Stimulated activated naive CD8-positive, alpha-beta T cell treated with anti-CD3 and anti-CD28 coated beads, Interleukin-15, Interleukin-2, amounts not matched to agents 100 ng/mL and 50 ng/mL, for 24 hours (primary cell): ENCODE measurements around the gene PRKACA.
"Not testable (repeated sequence)": the region's sequence is repeated elsewhere in the genome, so short reads cannot be mapped to it uniquely, and the experiment has no call there.

Source experiments
- H3K27ac Mint-ChIP-seq: one replicate; pipeline ENCODE4 v1.8.0; 2021; ENCODE audit warnings: mild to moderate bottlenecking, mixed read lengths
- H3K27me3 Mint-ChIP-seq: one replicate; pipeline ENCODE4 v1.8.0; 2021; ENCODE audit warnings: mixed read lengths
- H3K36me3 Mint-ChIP-seq: one replicate; pipeline ENCODE4 v1.8.0; 2021; ENCODE audit warnings: low read depth, mixed read lengths
- H3K4me1 Mint-ChIP-seq: one replicate; pipeline ENCODE4 v1.8.0; 2021; ENCODE audit warnings: low read depth, mixed read lengths
- H3K4me3 Mint-ChIP-seq: one replicate; pipeline ENCODE4 v1.8.0; 2021; ENCODE audit warnings: mild to moderate bottlenecking, mixed read lengths
- H3K9me3 Mint-ChIP-seq: one replicate; pipeline ENCODE4 v1.8.0; 2021; ENCODE audit warnings: mixed read lengths

Gene PRKACA

DNA sequence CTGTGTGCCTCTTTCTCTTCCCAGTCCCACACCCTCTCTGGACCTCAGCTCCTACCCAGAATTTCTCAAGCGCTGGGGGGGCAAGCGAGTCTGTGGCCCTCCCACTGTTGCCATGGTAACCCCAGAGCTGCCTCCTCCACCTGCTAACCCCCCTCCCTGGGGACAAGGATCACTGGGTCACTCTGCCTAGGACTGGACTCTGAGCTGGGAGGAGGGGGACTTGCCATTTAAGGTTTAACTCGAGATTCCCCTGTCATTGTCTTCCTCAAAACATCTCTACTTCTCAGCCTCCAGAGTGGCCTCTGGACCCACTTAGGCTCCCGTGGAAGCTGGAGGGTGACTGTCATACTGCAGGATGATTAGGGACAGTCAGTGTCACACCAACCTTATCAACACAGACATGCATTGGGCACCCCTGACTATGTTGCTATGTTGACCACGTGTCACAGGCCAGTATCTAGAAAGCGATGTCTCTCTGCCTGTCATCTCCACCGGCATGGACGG is 57.9 kb downstream of the PRKACA start:
- no peaks in the 10 kb centered on the region for H3K9me3 Mint-ChIP-seq
- H3K4me1 Mint-ChIP-seq, result peaks cover 12% of the 10 kb centered on the region
- H3K4me3 Mint-ChIP-seq, result no peak overlapping the region
- H3K36me3 Mint-ChIP-seq, result no peaks in the 10 kb centered on the region
- peaks cover 42% of the 10 kb centered on the region for H3K27me3 Mint-ChIP-seq
- H3K27ac Mint-ChIP-seq, result no peak overlapping the region

DNA sequence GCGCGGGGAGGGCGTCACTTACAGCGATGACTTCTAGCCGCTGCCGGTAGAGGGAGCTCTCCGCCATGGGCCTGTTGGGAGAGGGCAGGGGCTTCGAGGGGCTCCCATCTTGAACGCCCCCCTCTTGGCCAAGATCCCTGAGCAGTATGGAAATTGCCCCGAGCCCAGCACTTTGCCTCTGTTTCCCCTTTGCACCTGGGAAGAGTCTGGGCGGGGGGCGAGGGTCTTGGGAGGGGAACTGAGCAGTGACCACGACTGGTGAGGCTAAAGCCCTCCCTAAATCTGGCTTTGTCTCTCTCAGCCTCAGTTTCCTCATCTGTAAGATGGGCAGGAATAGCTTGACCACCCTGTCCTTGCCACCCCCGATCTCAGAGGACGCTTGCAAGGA is 58.5 kb downstream of the PRKACA start:
- H3K9me3 Mint-ChIP-seq, result no peaks in the 10 kb centered on the region
- H3K4me3 Mint-ChIP-seq, result no peak overlapping the region
- peaks cover 42% of the 10 kb centered on the region for H3K27me3 Mint-ChIP-seq
- H3K4me1 Mint-ChIP-seq, result peaks cover 12% of the 10 kb centered on the region
- H3K27ac Mint-ChIP-seq, result no peak overlapping the region
- H3K36me3 Mint-ChIP-seq, result no peaks in the 10 kb centered on the region

DNA sequence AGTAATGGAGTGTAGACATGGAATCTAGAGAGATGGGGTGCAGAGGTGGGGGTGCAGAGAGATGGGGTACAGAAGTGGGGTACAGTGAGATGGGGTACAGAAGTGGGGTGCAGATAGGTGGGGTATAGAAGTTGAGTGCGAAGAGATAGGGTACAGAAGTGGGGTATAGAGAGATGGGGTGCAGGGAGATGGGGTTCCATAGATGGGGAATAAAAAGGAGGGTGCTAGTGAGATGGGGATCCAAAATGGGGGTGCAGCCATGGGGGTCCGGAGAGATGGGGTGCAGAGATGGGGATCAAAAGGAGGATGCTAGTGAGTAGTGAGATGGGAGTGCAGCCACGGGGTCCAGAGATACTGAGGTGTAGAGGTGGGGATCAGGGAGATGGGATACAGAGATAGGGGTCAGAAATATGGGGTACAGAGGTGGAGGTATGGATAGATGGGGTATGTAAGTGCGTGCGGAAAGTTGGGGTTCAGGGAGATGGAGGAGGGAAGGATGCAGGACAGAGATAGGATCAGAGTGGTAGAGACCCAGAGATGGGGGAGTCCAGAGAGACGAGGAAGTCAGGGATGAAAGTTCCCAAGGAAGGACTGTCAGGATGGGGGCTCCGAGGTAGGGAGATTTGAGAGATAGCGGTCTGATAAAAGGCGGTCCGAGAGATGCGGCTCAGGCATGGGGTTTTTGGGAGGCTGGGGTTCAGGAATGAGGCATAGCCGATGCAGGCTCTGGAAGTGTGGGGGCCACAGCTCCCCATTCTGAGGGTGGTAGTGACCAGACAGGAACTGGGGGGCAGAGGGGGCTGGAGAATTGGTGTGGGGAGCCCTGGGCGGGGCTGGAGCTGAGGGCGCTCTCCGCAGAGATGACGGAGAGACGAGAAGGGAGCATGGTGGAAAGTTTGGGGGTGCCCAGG is 59.1 kb downstream of the PRKACA start:
- H3K27me3 Mint-ChIP-seq, result peaks cover 42% of the 10 kb centered on the region
- H3K9me3 Mint-ChIP-seq, result no peaks in the 10 kb centered on the region
- no peaks in the 10 kb centered on the region for H3K36me3 Mint-ChIP-seq
- peak overlapping the region; percentile 8 for H3K4me3 Mint-ChIP-seq
- H3K4me1 Mint-ChIP-seq, result peaks cover 12% of the 10 kb centered on the region
- peak overlapping the region; percentile 31 for H3K27ac Mint-ChIP-seq

DNA sequence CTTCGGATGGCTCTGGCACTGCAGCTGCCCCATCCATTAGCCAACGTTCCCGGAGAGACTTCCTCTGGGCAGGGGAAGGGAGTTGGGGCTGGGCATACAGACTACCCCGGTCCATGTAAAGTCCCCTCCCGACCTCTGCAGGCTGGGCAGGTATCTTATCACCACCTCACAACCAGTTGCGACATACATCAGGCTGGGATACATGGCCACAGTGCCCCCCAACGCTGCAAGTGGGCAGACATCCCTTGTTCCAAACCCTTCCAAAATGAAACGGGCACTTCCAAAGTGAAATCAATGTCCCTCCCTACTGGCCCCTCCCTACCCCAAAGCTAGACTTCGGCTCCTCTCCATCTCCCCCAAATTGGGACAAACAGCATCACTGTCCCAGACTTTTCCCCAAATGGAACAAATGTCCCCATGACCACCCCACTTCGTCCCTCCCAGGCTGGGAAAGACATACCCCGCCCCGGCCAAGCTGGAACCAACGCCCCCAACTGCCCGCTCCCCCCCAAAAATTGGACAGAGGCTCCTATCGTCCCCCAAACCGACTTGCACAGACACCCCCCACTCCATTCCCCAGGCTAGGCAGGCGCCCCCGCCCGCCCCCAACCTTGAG is 60.7 kb downstream of the PRKACA start:
- Mint-ChIP-seq H3K36me3 (peaks cover 15% of the 10 kb centered on the region), H3K27ac (no peak overlapping the region), H3K9me3 (no peaks in the 10 kb centered on the region), H3K4me1 (peaks cover 12% of the 10 kb centered on the region), H3K4me3 (no peak overlapping the region), H3K27me3 (peaks cover 42% of the 10 kb centered on the region)

DNA sequence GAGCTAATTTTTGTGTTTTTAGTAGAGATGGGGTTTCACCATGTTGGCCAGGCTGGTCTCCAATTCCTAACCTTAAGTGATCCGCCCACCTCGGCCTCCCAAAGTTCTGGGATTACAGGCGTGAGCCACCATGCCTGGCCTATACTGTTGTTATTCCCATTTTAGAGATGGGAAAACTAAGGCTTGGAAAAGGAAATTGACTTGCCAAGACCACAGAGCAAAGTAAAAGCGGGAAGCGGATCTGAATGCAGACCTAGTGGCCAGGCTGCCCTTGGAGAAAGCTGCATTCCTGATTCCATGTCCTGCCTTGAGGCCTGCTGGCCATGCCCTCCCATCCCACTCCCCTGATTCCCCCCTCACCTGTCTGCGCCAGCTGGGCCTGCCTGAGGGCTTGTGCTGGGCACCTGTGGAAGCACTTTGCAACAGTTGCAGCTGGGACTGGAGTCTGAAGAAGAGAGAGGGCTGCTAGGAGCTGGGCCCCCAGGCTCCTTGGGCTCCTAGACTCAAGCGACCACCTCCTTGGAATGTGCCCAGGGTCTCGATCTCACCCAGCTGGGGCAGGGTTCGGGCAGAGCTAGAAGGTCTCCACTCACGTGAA is 61.4 kb downstream of the PRKACA start:
- peaks cover 19% of the 10 kb centered on the region for H3K36me3 Mint-ChIP-seq
- H3K4me3 Mint-ChIP-seq, result no peak overlapping the region
- H3K27me3 Mint-ChIP-seq, result peaks cover 39% of the 10 kb centered on the region
- H3K27ac Mint-ChIP-seq, result no peak overlapping the region
- peaks cover 12% of the 10 kb centered on the region for H3K4me1 Mint-ChIP-seq
- H3K9me3 Mint-ChIP-seq, result no peaks in the 10 kb centered on the region

DNA sequence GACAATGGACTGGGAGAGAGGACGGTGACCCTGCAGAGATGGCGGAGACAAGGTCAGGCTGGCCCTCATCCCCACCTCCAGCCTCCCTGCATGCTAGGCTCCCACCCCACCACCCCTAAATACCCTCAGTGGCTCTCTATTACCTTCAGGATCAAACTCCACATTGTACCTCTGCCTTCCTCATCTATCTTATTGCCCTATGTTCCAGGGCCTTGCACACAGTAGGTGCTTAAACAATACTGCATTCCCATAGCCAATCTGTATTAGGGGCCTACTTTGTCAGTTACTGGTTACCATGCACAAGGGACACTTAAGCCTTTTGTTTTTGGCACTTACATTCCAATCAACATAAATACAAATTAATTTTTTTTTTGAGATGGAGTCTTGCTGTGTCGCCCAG is 62.2 kb downstream of the PRKACA start:
- peaks cover 22% of the 10 kb centered on the region for H3K36me3 Mint-ChIP-seq
- peaks cover 34% of the 10 kb centered on the region for H3K27me3 Mint-ChIP-seq
- H3K9me3 Mint-ChIP-seq, result no peaks in the 10 kb centered on the region
- H3K4me1 Mint-ChIP-seq, result peaks cover 12% of the 10 kb centered on the region
- H3K27ac Mint-ChIP-seq, result no peak overlapping the region
- H3K4me3 Mint-ChIP-seq, result no peak overlapping the region

DNA sequence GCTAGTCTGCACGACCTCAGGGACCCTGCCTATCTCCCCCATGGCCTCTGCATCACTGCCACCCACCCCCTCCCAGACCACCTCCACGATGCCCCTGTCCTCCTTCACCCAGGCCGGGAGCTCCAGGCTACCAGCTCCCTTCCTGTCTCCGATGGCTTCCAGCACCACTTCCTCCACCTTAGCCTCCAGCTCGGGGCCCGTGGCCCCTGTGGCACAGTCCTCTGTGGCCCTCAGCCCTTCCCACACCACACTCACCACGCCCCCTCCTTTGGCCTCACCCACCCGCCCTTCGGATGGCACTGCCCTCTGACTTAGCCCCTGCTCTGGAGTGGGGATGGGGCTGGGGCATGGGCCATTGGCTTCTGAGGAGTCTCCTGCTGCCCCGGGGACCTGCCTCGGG is 62.8 kb downstream of the PRKACA start:
- H3K4me1 Mint-ChIP-seq, result peaks cover 12% of the 10 kb centered on the region
- H3K27me3 Mint-ChIP-seq, result peaks cover 29% of the 10 kb centered on the region
- no peak overlapping the region for H3K27ac Mint-ChIP-seq
- H3K9me3 Mint-ChIP-seq, result no peaks in the 10 kb centered on the region
- H3K4me3 Mint-ChIP-seq, result no peak overlapping the region
- peaks cover 28% of the 10 kb centered on the region for H3K36me3 Mint-ChIP-seq

DNA sequence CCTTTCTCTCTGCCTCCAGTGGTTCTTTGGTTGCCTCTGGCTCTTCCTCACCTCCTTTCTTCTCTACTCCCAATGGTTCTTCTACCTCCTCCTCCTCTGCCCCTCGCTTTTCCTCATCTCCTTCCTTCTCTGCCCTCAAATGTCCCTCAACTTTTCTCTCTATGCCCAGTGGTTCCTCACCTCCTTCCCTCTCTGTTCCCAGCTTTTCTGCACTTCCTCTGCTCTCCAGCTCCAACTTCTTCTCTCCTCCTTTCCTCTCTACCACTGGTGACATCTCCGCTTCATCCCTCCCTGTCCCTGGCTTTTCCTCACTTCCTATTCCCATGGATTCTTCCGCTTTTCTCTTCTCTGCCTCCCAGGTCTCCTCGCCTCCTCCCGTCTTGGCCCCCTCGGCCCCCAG is 63.5 kb downstream of the PRKACA start:
- H3K4me3 Mint-ChIP-seq, result no peak overlapping the region
- H3K36me3 Mint-ChIP-seq, result peaks cover 31% of the 10 kb centered on the region
- H3K27ac Mint-ChIP-seq, result no peak overlapping the region

DNA sequence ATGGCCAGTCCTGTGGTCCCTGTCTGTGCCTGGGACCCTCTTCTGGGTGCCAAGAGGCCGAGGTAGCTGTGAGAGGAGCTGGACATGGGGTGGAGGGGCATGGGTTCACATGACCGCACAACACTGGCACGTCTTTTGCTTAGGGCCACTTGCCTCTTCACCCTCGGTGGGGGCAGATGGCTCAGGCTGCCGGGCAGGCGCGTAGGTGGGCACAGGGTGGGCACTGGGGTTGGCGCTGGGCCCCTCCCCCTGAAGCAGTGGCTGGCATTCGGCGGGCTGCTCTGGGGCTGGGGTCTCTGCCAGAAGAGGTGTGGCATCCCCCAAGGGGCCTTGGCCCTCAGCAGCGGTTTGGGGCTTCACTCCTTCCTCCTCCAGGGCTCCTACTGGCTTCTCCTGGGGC is 64.1 kb downstream of the PRKACA start:
- Mint-ChIP-seq H3K4me1 (peaks cover 7% of the 10 kb centered on the region), H3K27ac (no peak overlapping the region), H3K4me3 (no peak overlapping the region), H3K9me3 (no peaks in the 10 kb centered on the region), H3K27me3 (peaks cover 18% of the 10 kb centered on the region), H3K36me3 (peaks cover 37% of the 10 kb centered on the region)

More for the DNA sequence above, 63.5 kb downstream of the PRKACA start:
- no peaks in the 10 kb centered on the region for H3K9me3 Mint-ChIP-seq
- H3K27me3 Mint-ChIP-seq, result peaks cover 24% of the 10 kb centered on the region
- H3K4me1 Mint-ChIP-seq, result peaks cover 10% of the 10 kb centered on the region

DNA sequence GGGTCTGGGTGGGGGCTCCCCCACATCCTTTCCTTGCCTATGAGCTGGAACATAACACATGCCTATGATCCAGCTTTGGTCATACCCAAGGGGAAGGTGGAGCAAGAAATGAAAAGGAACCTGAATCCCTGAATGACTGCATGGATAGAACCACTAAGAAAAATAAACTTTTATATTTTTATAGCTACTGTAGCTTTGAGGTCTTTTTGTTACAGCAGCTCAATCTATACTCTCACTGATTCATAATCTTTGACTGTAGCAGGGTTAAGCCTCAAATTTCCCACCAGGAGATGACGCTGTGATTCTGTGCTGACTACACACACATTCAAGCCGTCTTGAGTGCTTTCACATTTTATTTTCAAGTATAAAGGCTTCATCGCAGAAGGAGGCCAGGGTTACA is 64.5 kb downstream of the PRKACA start:
- Mint-ChIP-seq H3K9me3 (no peaks in the 10 kb centered on the region), H3K27me3 (peaks cover 13% of the 10 kb centered on the region), H3K4me1 (peaks cover 7% of the 10 kb centered on the region), H3K4me3 (no peak overlapping the region), H3K27ac (no peak overlapping the region), H3K36me3 (peaks cover 42% of the 10 kb centered on the region)

DNA sequence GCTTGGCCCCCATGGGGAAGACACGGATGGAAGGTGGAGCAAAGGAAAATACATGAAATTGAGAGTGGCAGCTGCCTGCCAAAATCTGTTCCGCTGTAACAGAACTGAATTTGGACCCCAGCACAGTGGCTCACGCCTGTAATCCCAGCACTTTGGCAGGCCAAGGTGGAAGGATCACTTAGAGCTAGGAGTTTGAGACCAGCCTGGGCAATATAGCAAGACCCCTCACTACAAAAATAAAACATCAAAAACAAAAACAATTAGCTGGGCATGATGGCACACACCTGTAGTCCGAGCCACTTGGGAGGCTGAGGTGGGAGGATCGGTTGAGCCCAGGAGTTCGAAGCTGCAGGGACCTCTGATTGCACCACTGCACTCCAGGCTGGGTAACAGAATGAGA is 65.1 kb downstream of the PRKACA start:
- no peak overlapping the region for H3K4me3 Mint-ChIP-seq

DNA sequence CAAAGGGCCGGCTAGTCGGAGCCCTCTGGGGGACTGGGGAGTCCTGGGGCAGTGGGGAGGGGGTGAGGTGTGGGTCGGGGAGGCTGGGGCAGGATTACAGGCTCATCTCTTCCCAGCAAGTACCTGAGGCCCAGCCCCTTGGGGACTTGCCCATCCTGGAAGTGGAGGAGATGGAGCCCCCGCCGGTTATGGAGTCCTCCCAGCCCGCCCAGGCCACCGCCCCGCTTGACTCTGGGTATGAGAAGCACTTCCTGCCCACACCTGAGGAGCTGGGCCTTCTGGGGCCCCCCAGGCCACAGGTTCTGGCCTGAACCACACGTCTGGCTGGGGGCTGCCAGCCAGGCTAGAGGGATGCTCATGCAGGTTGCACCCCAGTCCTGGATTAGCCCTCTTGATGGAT is 65.6 kb downstream of the PRKACA start:
- Mint-ChIP-seq H3K27ac (peak overlapping the region; percentile 42), H3K36me3 (peaks cover 48% of the 10 kb centered on the region), H3K4me3 (no peak overlapping the region)

More for the DNA sequence above, 65.1 kb downstream of the PRKACA start:
- Mint-ChIP-seq H3K36me3 (peaks cover 43% of the 10 kb centered on the region), H3K9me3 (no peaks in the 10 kb centered on the region), H3K27ac (peak overlapping the region; percentile 42), H3K27me3 (peaks cover 10% of the 10 kb centered on the region), H3K4me1 (peaks cover 7% of the 10 kb centered on the region)

DNA sequence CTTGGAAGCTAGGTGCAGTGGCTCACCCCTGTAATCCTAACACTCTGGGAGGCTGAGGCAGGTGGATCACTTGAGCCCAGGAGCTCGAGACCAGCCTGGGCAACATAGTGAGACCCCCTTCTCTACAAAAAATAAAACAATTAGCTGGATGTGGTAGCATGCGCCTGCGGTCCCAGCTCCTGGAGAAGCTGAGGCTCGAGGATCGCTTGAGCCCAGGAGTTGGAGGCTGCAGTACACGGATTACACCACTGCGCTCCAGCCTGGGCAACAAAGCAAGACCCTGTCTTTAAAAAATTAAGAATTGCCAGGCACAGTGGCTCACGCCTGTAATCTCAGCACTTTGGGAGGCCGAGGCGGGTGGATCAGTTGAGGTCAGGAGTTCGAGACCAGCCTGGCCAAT is 66.6 kb downstream of the PRKACA start:
- H3K9me3 Mint-ChIP-seq, H3K27ac Mint-ChIP-seq, H3K4me1 Mint-ChIP-seq, H3K27me3 Mint-ChIP-seq, H3K4me3 Mint-ChIP-seq: not testable (repeated sequence)
- H3K36me3 Mint-ChIP-seq, result peaks cover 56% of the 10 kb centered on the region

More for the DNA sequence above, 65.6 kb downstream of the PRKACA start:
- Mint-ChIP-seq H3K4me1 (peaks cover 7% of the 10 kb centered on the region), H3K27me3 (peaks cover 10% of the 10 kb centered on the region), H3K9me3 (no peaks in the 10 kb centered on the region)

DNA sequence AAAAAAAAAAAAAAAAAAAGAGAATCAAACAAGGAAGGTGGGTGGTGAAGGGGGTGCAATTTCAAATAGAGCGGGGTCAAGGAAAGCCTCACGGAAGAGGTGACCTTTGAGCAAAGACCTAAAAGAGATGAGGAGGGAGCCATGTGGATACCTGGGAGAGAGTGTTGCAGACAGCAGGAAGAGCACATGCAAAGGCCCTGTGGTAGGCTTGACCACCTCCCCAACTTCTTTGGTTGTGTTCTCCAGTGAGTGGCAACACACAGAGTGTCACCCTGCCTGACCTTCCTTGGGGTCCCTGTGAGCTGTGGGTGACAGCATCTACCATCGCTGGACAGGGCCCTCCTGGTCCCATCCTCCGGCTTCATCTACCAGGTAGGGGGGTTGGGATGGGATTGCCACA is 67.0 kb downstream of the PRKACA start:
- H3K36me3 Mint-ChIP-seq, result peaks cover 60% of the 10 kb centered on the region
- peaks cover 7% of the 10 kb centered on the region for H3K4me1 Mint-ChIP-seq
- H3K27me3 Mint-ChIP-seq, result peaks cover 3% of the 10 kb centered on the region
- no peak overlapping the region for H3K27ac Mint-ChIP-seq
- H3K9me3 Mint-ChIP-seq, result no peaks in the 10 kb centered on the region
- no peak overlapping the region for H3K4me3 Mint-ChIP-seq
